ENCODE measurements around the gene KLK6. TPM values are rescaled to one million over a fixed set of nuclear protein-coding genes. Genes with fewer than 3 reads are reported as not detected.
A peak's percentile ranks its signal among the peaks of the same experiment; 100 is the strongest.

KLK6 gene
- total and polyA plus RNA-seq, 3 experiments from 2014 or later, result not detected

- H3K4me1 Mint-ChIP-seq, result no peaks in the 10 kb centered on the region
- POLR2A ChIA-PET, result no interaction called here
- no peaks in the 10 kb centered on the region for H3K4me1 ChIP-seq (ENCODE audit: insufficient read depth, low read length)
- CTCF ChIA-PET, result no interaction called here
- H3K9me3 ChIP-seq (ENCODE audit: low read length), result no peaks in the 10 kb centered on the region
- H3K27ac Mint-ChIP-seq, result no peak overlapping the region
- H3K9me3 Mint-ChIP-seq, result peaks cover 0 to 2% (median 0%) of the 10 kb centered on the region in 5 donors
- H3K27me3 Mint-ChIP-seq, result peaks cover 16 to 35% of the 10 kb centered on the region in 2 donors
- H3K27me3 ChIP-seq (ENCODE audit: insufficient read depth, low read length, poor library complexity, severe bottlenecking), result peaks cover 5% of the 10 kb centered on the region
- no peak overlapping the region for H3K27ac ChIP-seq (ENCODE audit: low read depth, low read length)
- H3K4me3 Mint-ChIP-seq, result no peak overlapping the region
- H3K4me3 ChIP-seq (ENCODE audit: low read length), result no peak overlapping the region
- no peak for DNase-seq
- peaks cover 0 to 6% (median 0%) of the 10 kb centered on the region in 3 donors for H3K36me3 Mint-ChIP-seq
- H3K36me3 ChIP-seq (ENCODE audit: insufficient read depth, low read length), result no peaks in the 10 kb centered on the region
These were observed 39.9 kb upstream of the KLK6 start for GRCh38 chr19:51009061-51009891.

DNA sequence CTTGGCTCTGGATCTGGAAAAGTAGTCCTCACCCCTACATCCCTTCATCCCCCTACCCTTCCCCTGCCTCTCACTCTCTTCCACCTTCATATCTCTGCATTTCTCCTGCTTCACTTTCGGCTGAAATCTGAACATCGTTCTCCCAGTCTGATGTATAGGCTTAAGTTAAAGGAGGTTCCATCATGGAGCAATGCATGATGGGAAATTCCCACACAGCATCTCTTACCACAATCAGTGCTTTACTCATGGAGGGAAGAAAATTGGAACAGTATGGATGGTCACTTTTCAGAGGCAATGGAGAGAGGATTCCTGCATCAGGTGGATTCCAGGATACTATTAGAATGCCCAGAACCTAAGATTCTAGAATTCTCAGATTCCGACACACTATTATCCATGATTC is 38.1 kb upstream of the KLK6 start:
- Histone ChIP-seq H3K4me1 (ENCODE audit: insufficient read depth, low read length) (no peaks in the 10 kb centered on the region), H3K4me3 (ENCODE audit: low read length) (no peak overlapping the region), H3K27ac (ENCODE audit: low read depth, low read length) (no peak overlapping the region), H3K27me3 (ENCODE audit: insufficient read depth, low read length, poor library complexity, severe bottlenecking) (peaks cover under 1% of the 10 kb centered on the region), H3K36me3 (ENCODE audit: insufficient read depth, low read length) (no peaks in the 10 kb centered on the region), H3K9me3 (ENCODE audit: low read length) (no peaks in the 10 kb centered on the region)
- no peak overlapping the region for H3K4me3 Mint-ChIP-seq
- no peaks in the 10 kb centered on the region for H3K4me1 Mint-ChIP-seq
- H3K9me3 Mint-ChIP-seq, result peaks cover 0 to 2% (median 0%) of the 10 kb centered on the region in 5 donors
- POLR2A ChIA-PET, result no interaction called here
- H3K36me3 Mint-ChIP-seq, result no peaks in the 10 kb centered on the region
- peaks cover 20 to 28% of the 10 kb centered on the region in 2 donors for H3K27me3 Mint-ChIP-seq
- no peak for DNase-seq
- CTCF ChIA-PET, result no interaction called here
- H3K27ac Mint-ChIP-seq, result no peak overlapping the region

DNA sequence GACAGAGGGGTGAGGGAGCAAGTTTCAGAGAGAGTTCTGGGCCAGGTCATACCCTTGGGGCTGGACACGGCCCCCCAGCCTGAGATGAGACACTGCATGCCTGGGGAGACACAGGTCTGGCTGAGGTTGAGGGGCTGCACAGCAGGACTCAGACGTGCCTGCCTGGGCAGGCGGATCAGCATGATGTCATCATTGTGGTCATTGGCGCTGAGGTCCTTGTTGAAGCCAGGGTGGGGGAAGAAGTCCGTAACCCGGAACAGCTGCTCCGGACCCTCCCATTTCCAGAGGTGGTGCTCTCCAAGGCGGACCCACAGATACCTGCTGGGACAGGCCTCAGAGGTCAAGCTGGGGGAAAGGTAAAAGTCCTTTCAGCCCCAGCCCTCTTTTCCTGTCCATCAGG is 37.0 kb upstream of the KLK6 start:
- Histone ChIP-seq H3K4me1 (ENCODE audit: insufficient read depth, low read length) (no peaks in the 10 kb centered on the region), H3K27ac (ENCODE audit: low read depth, low read length) (no peak overlapping the region), H3K36me3 (ENCODE audit: insufficient read depth, low read length) (no peaks in the 10 kb centered on the region), H3K9me3 (ENCODE audit: low read length) (no peaks in the 10 kb centered on the region), H3K27me3 (ENCODE audit: insufficient read depth, low read length, poor library complexity, severe bottlenecking) (peaks cover 4% of the 10 kb centered on the region), H3K4me3 (ENCODE audit: low read length) (no peak overlapping the region)
- Mint-ChIP-seq H3K4me1 (no peaks in the 10 kb centered on the region), H3K27me3 (peaks cover 21 to 36% of the 10 kb centered on the region in 2 donors), H3K4me3 (no peak overlapping the region), H3K9me3 (peaks cover 0 to 2% (median 0%) of the 10 kb centered on the region in 5 donors), H3K36me3 (no peaks in the 10 kb centered on the region), H3K27ac (no peak overlapping the region)
- DNase-seq, result no peak
- CTCF ChIA-PET, result no interaction called here
- POLR2A ChIA-PET, result no interaction called here

- no peaks in the 10 kb centered on the region for H3K4me1 Mint-ChIP-seq
- no peak for DNase-seq
- CTCF ChIA-PET, result no interaction called here
- no peaks in the 10 kb centered on the region for H3K36me3 Mint-ChIP-seq
- Histone ChIP-seq H3K4me3 (ENCODE audit: low read length) (no peak overlapping the region), H3K36me3 (ENCODE audit: insufficient read depth, low read length) (no peaks in the 10 kb centered on the region), H3K27me3 (ENCODE audit: insufficient read depth, low read length, poor library complexity, severe bottlenecking) (peaks cover 4% of the 10 kb centered on the region), H3K27ac (ENCODE audit: low read depth, low read length) (no peak overlapping the region), H3K9me3 (ENCODE audit: low read length) (no peaks in the 10 kb centered on the region), H3K4me1 (ENCODE audit: insufficient read depth, low read length) (no peaks in the 10 kb centered on the region)
- H3K27me3 Mint-ChIP-seq, result peaks cover 22 to 40% of the 10 kb centered on the region in 2 donors
- H3K27ac Mint-ChIP-seq, result no peak overlapping the region
- POLR2A ChIA-PET, result no interaction called here
- no peak overlapping the region for H3K4me3 Mint-ChIP-seq
- H3K9me3 Mint-ChIP-seq, result peaks cover 0 to 2% (median 0%) of the 10 kb centered on the region in 5 donors
These were observed 35.9 kb upstream of the KLK6 start for GRCh38 chr19:51005248-51005647.

DNA sequence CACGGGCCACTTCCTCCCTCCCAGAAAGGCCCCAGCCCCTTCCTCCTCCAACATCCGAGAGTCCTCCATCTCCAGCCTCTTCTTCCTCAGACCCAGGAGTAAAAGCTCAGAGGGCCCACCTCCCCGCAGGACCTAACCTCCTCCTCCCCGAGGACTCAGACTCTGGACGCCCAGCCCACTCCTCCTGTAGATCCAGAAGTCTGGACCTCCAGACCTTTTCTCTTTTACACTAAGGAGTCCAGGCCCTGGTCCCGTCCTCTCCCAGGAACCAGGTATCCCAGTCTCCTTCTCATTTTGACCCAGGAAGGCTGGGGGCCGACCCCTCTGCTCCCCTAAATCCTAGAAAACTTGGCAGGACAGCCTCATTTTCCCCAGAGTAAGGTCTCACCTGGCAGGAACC is 33.9 kb upstream of the KLK6 start:
- no peak overlapping the region for H3K4me3 ChIP-seq (ENCODE audit: low read length)
- H3K9me3 ChIP-seq (ENCODE audit: low read length), result no peaks in the 10 kb centered on the region
- H3K9me3 Mint-ChIP-seq, result peaks cover 0 to 2% (median 0%) of the 10 kb centered on the region in 5 donors
- ChIA-PET CTCF (interaction anchor here (0.6 kb wide), 1 partner anchor 20 kb away, joined by 3 read pairs; no protein-coding TSS in a partner anchor), POLR2A (no interaction called here)
- H3K4me1 Mint-ChIP-seq, result no peaks in the 10 kb centered on the region
- H3K27ac Mint-ChIP-seq, result no peak overlapping the region
- H3K27ac ChIP-seq (ENCODE audit: low read depth, low read length), result no peak overlapping the region
- no peaks in the 10 kb centered on the region for H3K4me1 ChIP-seq (ENCODE audit: insufficient read depth, low read length)
- H3K27me3 Mint-ChIP-seq, result peaks cover 29 to 52% of the 10 kb centered on the region in 2 donors
- no peaks in the 10 kb centered on the region for H3K36me3 ChIP-seq (ENCODE audit: insufficient read depth, low read length)
- no peak for DNase-seq
- no peak overlapping the region for H3K4me3 Mint-ChIP-seq
- H3K36me3 Mint-ChIP-seq, result no peaks in the 10 kb centered on the region
- H3K27me3 ChIP-seq (ENCODE audit: insufficient read depth, low read length, poor library complexity, severe bottlenecking), result peaks cover 4% of the 10 kb centered on the region

DNA sequence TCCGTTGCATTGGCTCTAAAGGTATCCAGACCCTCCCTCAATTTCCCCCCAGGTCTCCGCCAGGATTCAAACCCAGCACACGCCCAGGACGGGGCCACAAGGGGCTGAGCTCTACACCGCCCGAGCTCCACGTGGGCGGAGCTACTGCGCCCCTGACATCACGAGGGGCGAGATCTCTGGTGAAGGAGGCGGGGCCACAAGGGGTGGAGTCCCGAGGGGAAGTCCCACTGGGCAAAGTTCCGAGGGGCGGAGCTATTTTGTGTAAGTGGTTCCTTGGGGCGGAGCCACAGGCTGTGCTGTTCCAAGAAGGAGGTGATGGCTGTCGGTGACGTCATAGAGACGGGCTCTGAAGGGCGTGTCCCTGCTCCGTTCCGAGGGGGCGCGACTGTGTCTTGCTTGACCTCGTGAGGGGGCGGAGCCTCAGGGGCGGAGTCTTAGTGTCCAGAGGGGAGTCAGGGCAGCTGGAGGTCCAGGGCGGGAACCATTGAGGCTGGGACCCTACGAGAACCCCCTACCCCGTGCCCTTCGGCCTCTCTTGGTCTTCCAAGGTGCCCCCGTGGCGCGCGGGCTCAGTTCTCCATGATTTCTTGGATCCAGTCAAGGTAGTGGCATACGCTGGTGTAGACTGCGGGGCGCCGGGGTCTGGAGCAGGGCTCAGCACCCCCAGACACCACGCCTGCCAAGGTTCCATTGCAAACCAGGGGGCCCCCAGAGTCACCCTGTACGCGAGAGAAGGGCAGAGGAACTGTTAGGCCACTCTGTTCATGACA is 33.3 kb upstream of the KLK6 start:
- DNase-seq, result peak in 1 of 5 donors; percentile 2
- peaks cover 0 to 2% (median 0%) of the 10 kb centered on the region in 5 donors for H3K9me3 Mint-ChIP-seq
- Histone ChIP-seq H3K9me3 (ENCODE audit: low read length) (no peaks in the 10 kb centered on the region), H3K27me3 (ENCODE audit: insufficient read depth, low read length, poor library complexity, severe bottlenecking) (peaks cover 4% of the 10 kb centered on the region), H3K4me1 (ENCODE audit: insufficient read depth, low read length) (no peaks in the 10 kb centered on the region), H3K36me3 (ENCODE audit: insufficient read depth, low read length) (no peaks in the 10 kb centered on the region), H3K4me3 (ENCODE audit: low read length) (no peak overlapping the region), H3K27ac (ENCODE audit: low read depth, low read length) (no peak overlapping the region)
- no peaks in the 10 kb centered on the region for H3K36me3 Mint-ChIP-seq
- peak overlapping the region in 1 of 7 donors; percentile 12 for H3K4me3 Mint-ChIP-seq
- H3K27ac Mint-ChIP-seq, result no peak overlapping the region
- H3K27me3 Mint-ChIP-seq, result peaks cover 31 to 57% of the 10 kb centered on the region in 2 donors
- POLR2A ChIA-PET, result no interaction called here
- CTCF ChIA-PET, result no interaction called here
- no peaks in the 10 kb centered on the region for H3K4me1 Mint-ChIP-seq

DNA sequence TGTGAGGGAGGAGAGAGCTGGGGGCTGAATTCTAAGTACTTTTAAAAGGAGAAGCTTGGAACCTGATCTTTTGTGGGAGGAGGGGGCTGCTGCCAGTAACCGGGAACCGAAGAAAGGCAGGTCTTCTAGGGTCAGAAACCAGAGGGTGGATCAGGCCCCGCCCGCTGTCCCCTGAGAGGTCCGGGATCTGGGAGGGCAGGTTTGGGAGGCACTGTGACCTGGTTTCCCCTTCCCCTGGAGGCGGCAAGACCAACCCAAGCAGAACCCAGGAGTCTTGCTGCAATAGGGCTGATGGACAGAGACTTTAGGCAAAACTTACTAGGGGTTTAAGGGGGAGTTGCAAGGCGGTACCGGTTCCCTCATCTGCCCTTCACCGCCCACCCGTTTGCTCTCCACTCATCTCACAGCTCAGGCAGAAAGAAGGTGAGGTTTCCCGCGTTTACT is 32.7 kb upstream of the KLK6 start:
- Mint-ChIP-seq H3K27me3 (peaks cover 36 to 52% of the 10 kb centered on the region in 2 donors), H3K4me3 (no peak overlapping the region), H3K9me3 (peaks cover 0 to 2% (median 0%) of the 10 kb centered on the region in 5 donors), H3K36me3 (no peaks in the 10 kb centered on the region), H3K4me1 (no peaks in the 10 kb centered on the region), H3K27ac (no peak overlapping the region)
- Histone ChIP-seq H3K4me3 (ENCODE audit: low read length) (no peak overlapping the region), H3K27me3 (ENCODE audit: insufficient read depth, low read length, poor library complexity, severe bottlenecking) (peaks cover 4% of the 10 kb centered on the region), H3K36me3 (ENCODE audit: insufficient read depth, low read length) (no peaks in the 10 kb centered on the region), H3K27ac (ENCODE audit: low read depth, low read length) (no peak overlapping the region), H3K4me1 (ENCODE audit: insufficient read depth, low read length) (no peaks in the 10 kb centered on the region), H3K9me3 (ENCODE audit: low read length) (no peaks in the 10 kb centered on the region)
- ChIA-PET POLR2A (no interaction called here), CTCF (no interaction called here)
- DNase-seq, result no peak

DNA sequence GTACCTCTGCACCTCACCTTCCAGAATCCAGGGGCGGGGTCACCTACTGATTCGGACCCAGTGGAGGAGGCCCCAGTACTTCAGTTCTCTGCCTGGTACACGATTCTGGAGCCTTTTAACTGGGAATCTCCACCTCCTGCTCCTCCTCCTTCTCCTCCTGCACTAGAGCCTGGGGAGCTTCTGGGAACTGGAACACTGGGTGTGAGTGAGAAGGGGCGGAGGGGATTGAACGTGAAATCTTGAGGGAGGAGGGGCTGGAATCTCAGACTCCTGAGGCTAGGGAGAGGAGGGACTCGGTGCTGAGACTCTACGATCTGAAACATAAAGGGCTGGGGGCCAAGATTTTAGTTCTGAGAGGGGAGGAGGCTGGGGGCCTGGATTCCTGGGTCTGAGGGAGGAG is 32.1 kb upstream of the KLK6 start, which contains the start of gene KLK8:
Gene KLK8 (minus strand): TSS at position 90 of the 400 bp plus-strand sequence. CDS start 437 bp downstream, outside the sequence.
- POLR2A ChIA-PET, result no interaction called here
- Histone ChIP-seq H3K9me3 (ENCODE audit: low read length) (no peaks in the 10 kb centered on the region), H3K36me3 (ENCODE audit: insufficient read depth, low read length) (no peaks in the 10 kb centered on the region), H3K4me3 (ENCODE audit: low read length) (no peak within 1 kb of the TSS), H3K27me3 (ENCODE audit: insufficient read depth, low read length, poor library complexity, severe bottlenecking) (peaks cover 4% of the 10 kb centered on the region), H3K4me1 (ENCODE audit: insufficient read depth, low read length) (no peaks in the 10 kb centered on the region), H3K27ac (ENCODE audit: low read depth, low read length) (no peak within 1 kb of the TSS)
- Mint-ChIP-seq H3K9me3 (peaks cover 0 to 2% (median 0%) of the 10 kb centered on the region in 5 donors), H3K4me3 (peak within 1 kb of the TSS in 1 of 7 donors; percentile 12), H3K4me1 (no peaks in the 10 kb centered on the region), H3K27ac (no peak within 1 kb of the TSS), H3K27me3 (peaks cover 38 to 55% of the 10 kb centered on the region in 2 donors), H3K36me3 (no peaks in the 10 kb centered on the region)
- no peak for DNase-seq
- CTCF ChIA-PET, result no interaction called here

All from CD8-positive, alpha-beta memory T cell (primary cell).